Raji (cell line): ENCODE measurements around the gene GIT1.
A peak's percentile ranks its signal among the peaks of the same experiment; 100 is the strongest.

Source experiments
- POLR2A ChIP-seq: IDR thresholded peaks from 2 replicates; pipeline ENCODE4 v1.6.1; 2011; ENCODE audit warnings: low read depth, low read length, control low read depth; ENCODE audit not compliant: insufficient read depth

GIT1 gene

GRCh38 chr17:29589524-29590410 lies at the start of gene GIT1:
Gene GIT1, minus strand, starts transcription at chr17:29589648. Its CDS starts 270 bp downstream, at chr17:29589378.
- peak; percentile 59; the same call in 1 of the 2 replicates for TF ChIP-seq POLR2A

GRCh38 chr17:29633886-29634285 lies 44.4 kb upstream of the GIT1 start:
- no peak for TF ChIP-seq POLR2A

GRCh38 chr17:29630630-29631193 lies 41.3 kb upstream of the GIT1 start:
- TF ChIP-seq POLR2A = no peak

DNA sequence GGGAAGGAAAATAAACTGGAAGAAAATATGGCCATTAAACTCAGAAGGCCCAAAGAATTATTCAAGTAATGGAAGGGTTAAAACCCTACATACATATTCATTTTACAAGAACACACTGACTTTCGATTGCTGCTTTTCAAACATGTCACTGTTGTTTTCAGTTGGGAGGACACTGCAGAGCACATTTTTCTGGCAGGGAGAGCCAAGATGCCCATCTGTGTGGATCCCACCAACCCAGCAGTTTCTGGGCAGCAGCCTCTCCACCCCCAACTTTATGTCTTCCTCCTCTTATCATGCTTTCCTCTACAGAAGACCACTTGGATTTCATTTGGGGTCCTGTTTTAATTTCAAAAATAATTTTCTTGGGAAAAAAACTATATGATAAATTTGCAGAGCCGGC lies 40.4 kb upstream of the GIT1 start:
- no peak for TF ChIP-seq POLR2A

DNA sequence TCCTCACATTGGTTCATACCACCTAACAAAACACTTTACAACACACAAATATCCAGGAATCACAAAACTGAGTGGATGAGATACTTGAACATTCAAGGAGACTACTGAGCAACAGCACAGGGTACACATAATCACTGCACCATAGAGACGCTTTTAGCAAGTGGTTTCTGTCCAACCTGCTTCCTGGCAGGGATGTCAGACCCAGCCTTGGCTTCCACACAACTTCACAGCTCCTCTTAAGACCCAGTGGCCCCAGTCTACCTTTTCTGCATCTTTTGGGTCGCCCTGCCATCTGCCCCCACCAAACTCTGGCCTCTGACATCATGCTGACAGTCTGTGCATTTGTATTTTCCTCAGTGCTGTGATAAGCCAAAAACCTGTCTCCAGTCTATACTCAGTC lies 39.2 kb upstream of the GIT1 start:
- TF ChIP-seq POLR2A = no peak

DNA sequence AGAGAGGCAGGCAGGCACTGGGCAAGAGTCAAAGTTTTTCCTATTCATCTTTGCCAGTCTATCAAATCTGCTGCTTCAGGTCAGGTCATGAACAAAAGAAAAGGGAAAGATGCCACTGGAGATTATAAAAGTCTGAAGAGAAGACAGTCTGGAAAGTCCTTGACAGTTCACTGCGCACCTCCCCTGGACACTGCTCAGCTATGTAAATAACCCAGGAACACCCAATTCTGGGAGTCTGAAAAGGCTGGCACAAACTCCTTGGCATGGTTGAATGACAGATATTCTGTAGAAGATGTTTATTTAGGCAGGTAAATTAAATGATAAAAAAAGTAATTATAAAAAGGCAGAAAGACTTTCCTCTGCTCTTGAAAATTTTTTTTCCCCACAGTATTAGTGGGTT lies 38.5 kb upstream of the GIT1 start:
- TF ChIP-seq POLR2A = no peak

DNA sequence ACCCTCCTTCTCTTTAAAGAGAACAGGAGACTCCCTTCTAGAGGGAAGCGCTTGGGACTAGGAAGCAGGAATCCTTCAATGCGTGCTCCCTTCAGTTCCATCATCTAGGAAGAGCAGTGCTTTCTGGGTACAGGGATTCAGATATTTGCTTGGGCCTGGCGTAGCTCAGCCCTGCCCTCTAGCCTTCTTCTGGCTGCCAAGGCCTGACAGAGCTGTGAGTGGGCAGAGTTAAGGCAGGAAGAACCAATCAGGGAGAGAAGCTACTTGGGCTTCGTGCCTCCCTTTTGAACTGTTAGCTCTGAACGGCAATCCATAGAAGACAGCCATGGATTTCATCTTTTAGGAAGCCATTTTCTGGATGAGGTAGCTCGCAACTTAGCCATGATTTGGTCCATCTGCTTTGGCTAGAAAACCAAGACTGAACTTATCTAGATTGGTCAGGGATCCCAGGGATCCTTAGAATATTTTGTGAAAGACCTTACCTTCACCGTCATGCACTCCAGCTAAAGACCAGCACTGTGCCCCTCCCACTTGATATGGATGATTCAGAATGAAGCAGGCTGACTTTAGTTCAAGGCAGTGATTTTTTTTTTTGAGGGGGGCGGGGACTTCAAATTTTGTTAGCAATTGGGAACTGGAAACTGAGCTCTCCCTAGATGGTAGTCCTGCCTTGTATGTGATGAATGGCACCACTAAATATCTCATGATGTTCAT lies 35.7 kb upstream of the GIT1 start:
- TF ChIP-seq POLR2A = no peak

DNA sequence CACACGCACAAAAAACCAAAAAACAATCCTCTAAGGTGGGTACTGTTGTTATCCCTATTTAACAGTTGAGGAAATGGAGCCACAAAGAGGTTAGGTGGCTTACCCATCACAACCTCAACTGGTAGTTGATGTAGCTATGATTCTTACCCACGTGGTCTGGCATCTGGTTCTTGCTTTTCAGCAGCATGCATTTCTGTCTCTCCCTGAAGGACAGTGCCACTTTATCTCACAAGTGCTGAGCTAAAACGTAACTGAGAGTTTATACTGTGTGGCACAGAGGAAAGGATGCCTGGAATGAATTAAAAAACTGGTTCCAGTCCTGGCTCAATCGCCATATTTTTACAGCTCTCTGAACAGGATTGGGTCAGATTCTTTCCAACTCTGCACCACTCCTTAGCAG lies 35.1 kb upstream of the GIT1 start:
- no peak for TF ChIP-seq POLR2A

DNA sequence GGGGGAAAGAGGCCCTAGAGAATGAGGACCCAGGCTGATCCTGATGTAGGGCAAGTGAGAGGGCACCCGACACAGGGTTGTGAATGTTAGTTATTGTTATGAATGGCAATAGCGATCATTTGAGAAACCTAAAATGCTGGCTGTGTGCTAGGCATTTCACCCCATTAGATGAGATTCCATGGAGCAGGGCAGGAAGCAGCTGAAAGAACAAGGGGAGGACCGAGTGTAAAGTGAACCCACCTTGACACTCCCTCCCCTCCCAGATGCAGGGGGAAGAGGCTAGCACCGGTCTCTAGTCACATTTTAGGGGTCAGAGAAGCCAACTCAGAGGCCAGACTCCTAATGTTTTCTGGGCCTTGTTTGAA lies 33.8 kb upstream of the GIT1 start:
- no peak for TF ChIP-seq POLR2A

- TF ChIP-seq POLR2A = peak; percentile 37; the same call in 1 of the 2 replicates
Observed at GRCh38 chr17:29622337-29623282, 33.2 kb upstream of the GIT1 start, which contains the start of gene CORO6. Gene CORO6, minus strand, starts transcription at chr17:29622912. Its CDS starts 1,491 bp downstream, at chr17:29621421.

GRCh38 chr17:29621751-29622194 lies 32.3 kb upstream of the GIT1 start:
- TF ChIP-seq POLR2A = no peak

DNA sequence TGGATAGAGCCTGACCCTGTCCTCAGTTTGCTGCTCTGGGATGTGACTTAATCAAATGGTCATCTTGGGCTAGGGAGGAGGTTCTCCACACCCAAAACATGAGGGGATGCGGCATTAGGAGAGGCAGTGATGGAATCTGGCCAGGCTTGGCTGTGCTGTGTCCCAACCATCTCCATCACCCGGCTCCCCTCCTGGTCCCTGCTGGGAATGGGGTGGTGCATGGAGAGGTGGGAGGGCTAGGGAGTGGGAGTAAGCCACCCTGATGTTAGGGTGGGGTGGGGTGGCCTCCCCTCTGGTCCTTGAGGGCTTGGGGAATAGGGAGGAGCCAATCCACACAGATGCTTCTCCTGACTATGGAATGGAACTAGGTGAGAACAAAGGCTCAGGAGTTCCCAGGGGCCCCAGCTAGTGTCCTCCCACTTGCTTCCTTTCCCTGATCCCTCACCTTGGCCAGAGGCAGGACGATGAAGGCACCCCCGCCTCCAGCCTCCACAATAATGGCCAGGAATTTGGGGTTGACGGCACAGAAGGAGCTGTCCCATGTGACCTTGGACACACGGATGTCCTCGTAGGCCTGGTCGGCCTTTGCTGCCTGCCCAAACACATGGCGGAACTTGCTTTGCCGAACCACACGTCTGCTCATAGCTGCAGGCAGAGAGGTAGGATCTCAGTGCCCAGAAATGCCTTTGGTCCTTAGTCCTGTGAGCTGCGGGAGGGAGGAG lies 31.5 kb upstream of the GIT1 start:
- TF ChIP-seq POLR2A = no peak

- TF ChIP-seq POLR2A = no peak
Observed at GRCh38 chr17:29620271-29620670, 30.8 kb upstream of the GIT1 start.

GRCh38 chr17:29619251-29619650 lies 29.8 kb upstream of the GIT1 start:
- no peak for TF ChIP-seq POLR2A

DNA sequence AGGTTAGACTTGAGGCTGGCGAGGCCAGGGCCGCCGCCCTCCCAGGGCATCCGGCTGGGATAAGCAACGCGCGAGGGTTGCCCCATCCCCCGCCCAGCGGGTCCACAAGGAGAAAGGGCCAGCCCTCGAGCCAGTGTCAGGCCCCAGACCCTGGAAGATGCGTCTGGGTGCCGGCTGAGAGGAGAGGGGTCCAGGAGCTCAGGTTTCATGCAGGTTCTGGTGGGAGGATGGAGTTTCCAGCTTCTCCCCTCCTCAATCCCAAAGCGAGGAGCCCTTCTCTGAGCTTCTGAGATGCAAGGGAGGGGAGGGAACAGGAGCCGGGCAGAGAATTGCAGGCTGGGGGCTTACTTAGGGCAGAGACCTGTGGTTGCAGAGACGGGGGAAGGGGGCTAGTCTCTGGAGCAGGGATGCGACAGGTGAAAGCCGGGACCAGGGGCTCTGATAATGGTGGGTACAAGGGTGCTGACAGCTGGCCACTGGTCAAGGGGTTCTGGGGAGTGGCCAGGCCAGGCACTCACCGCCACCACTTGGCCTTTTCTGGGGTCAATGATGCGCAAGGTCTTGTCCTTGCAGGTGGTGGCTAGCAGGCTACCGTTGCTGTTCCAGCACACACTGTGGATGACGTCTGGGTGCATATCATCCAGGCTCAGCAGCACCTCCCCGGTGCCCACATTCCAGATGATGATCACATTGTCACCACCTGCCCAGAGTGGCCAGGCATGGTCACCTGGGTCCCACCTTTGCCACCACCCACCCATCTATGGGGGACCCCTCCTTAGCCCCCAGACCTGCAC lies 29.0 kb upstream of the GIT1 start:
- TF ChIP-seq POLR2A = no peak
